BE2C (cell line): Measurements from ENCODE around the gene RCAN2.

Source experiments
- DNase-seq: peaks from one replicate; pipeline ENCODE4 v3.0.0-alpha.2; 2020
- H3K27me3 ChIP-seq: fragments of 250-450 bp; sonication (Bioruptor Pico); 2 replicates; pipeline ENCODE4 v1.5.1; 2020; ENCODE audit warnings: mild to moderate bottlenecking
- H3K36me3 ChIP-seq: fragments of 250-450 bp; sonication (Bioruptor Pico); 2 replicates; pipeline ENCODE4 v1.5.1; 2020; ENCODE audit warnings: mild to moderate bottlenecking
- H3K4me1 ChIP-seq: fragments of 250-450 bp; sonication (Bioruptor Pico); 2 replicates; pipeline ENCODE4 v1.5.1; 2020
- H3K4me3 ChIP-seq: 2 replicates; pipeline ENCODE4 v1.5.1; 2011; ENCODE audit warnings: low read depth, low read length
- H3K9me3 ChIP-seq: fragments of 250-450 bp; sonication (Bioruptor Pico); 2 replicates; pipeline ENCODE4 v1.5.1; 2020
- CTCF ChIP-seq: IDR thresholded peaks from 2 replicates; pipeline ENCODE4 v1.5.1; 2012; ENCODE audit warnings: mild to moderate bottlenecking, low read depth, low read length

RCAN2 gene

GRCh38 chr6:46172176-46172575 lies 319.1 kb downstream of the RCAN2 start:
- no peak for DNase-seq
- Histone ChIP-seq H3K36me3 (no peaks in the 10 kb centered on the region), H3K9me3 (no peaks in the 10 kb centered on the region), H3K4me1 (no peaks in the 10 kb centered on the region), H3K4me3 (no peak overlapping the region), H3K27me3 (peaks cover 3% of the 10 kb centered on the region; the same call in 1 of the 2 replicates)
- no peak for TF ChIP-seq CTCF
